Measurements from ENCODE around the gene PCDHGB4.
"Not testable (repeated sequence)": the region's sequence is repeated elsewhere in the genome, so short reads cannot be mapped to it uniquely, and the experiment has no call there.

The PCDHGB4 gene

GRCh38 chr5:141387557-141388311 is at the start of gene PCDHGB4:
TSS of gene PCDHGB4 (plus strand) at chr5:141387698. CDS start at chr5:141387885, 187 bp downstream.
- not testable (repeated sequence) for DNase-seq

GRCh38 chr5:141338538-141339306 is 48.8 kb upstream of the PCDHGB4 start, which contains the start of gene PCDHGA2:
TSS of gene PCDHGA2 (plus strand) at chr5:141338760.
- DNase-seq = no peak

- not testable (repeated sequence) for DNase-seq
Observed at GRCh38 chr5:141340781-141341354, 46.6 kb upstream of the PCDHGB4 start.

- DNase-seq = no peak
Observed at GRCh38 chr5:141342773-141343172, 44.7 kb upstream of the PCDHGB4 start.

GRCh38 chr5:141343242-141343952 is 44.1 kb upstream of the PCDHGB4 start, which contains the start of gene PCDHGA3:
TSS of gene PCDHGA3 (plus strand) at chr5:141343829. CDS start at chr5:141344034, 205 bp downstream.
- DNase-seq = no peak

- no peak for DNase-seq
Observed at GRCh38 chr5:141343953-141344463, 43.5 kb upstream of the PCDHGB4 start.

GRCh38 chr5:141345327-141345726 is 42.2 kb upstream of the PCDHGB4 start:
- DNase-seq = no peak

GRCh38 chr5:141346017-141346416 is 41.5 kb upstream of the PCDHGB4 start:
- DNase-seq = not testable (repeated sequence)

- peak; percentile 24 for DNase-seq
Observed at GRCh38 chr5:141349917-141350619, 37.4 kb upstream of the PCDHGB4 start, which contains the start of gene PCDHGB1. TSS of gene PCDHGB1 (plus strand) at chr5:141350099. CDS start at chr5:141350261, 162 bp downstream.

GRCh38 chr5:141351591-141351990 is 35.9 kb upstream of the PCDHGB4 start:
- no peak for DNase-seq

- DNase-seq = no peak
Observed at GRCh38 chr5:141354900-141355469, 32.5 kb upstream of the PCDHGB4 start, which contains the start of gene PCDHGA4. TSS of gene PCDHGA4 (plus strand) at chr5:141355021. CDS start at chr5:141355108, 87 bp downstream.

- DNase-seq = no peak
Observed at GRCh38 chr5:141355641-141356040, 31.9 kb upstream of the PCDHGB4 start.

GRCh38 chr5:141356133-141356532 is 31.4 kb upstream of the PCDHGB4 start:
- no peak for DNase-seq

GRCh38 chr5:141356950-141357349 is 30.5 kb upstream of the PCDHGB4 start:
- DNase-seq = no peak

GRCh38 chr5:141359790-141360426 is 27.6 kb upstream of the PCDHGB4 start, which contains the start of gene PCDHGB2:
TSS of gene PCDHGB2 (plus strand) at chr5:141359994. CDS start at chr5:141360136, 142 bp downstream.
- DNase-seq = no peak

GRCh38 chr5:141360685-141361084 is 26.8 kb upstream of the PCDHGB4 start:
- no peak for DNase-seq

- no peak for DNase-seq
Observed at GRCh38 chr5:141362719-141363118, 24.8 kb upstream of the PCDHGB4 start.

- DNase-seq = no peak
Observed at GRCh38 chr5:141363952-141364660, 23.4 kb upstream of the PCDHGB4 start, which contains the start of gene PCDHGA5. TSS of gene PCDHGA5 (plus strand) at chr5:141364162. CDS start at chr5:141364331, 169 bp downstream.

GRCh38 chr5:141366016-141366896 is 21.2 kb upstream of the PCDHGB4 start:
- DNase-seq = no peak

Measured in activated CD4-positive, alpha-beta T cell treated with anti-CD3 and anti-CD28 coated beads, Interleukin-2, amount 50 U/mL, for 1 hour (primary cell).